DMS153 treated with DMSO at 0.1 percent for 48 hours (cell line): Measurements from ENCODE around the gene ZC3H13.

Source experiments
- DNase-seq: peaks from one replicate; lab custom pipeline; 2025; ENCODE audit not compliant: unreplicated experiment; lab: John Stamatoyannopoulos, UW

Gene ZC3H13

DNA sequence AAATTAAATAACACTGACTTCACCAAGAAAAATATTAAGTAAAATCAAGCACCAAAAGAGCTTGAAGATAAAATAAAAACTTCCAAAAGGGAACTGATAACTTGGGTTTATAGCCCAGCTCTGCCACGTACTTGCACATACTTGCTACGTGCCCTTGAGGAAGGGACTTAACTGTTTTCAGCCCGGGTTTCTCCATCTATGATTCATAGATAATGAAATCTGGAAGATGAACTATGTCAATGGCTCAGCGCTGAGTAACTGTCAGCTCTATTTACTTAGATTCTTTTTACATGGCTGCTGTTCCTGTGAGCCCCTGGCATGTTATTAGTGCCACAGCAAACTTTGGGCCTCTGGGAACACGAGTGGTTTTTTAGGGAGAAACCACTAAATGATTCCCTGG is 9.6 kb upstream of the ZC3H13 start:
- DNase-seq: no peak

DNA sequence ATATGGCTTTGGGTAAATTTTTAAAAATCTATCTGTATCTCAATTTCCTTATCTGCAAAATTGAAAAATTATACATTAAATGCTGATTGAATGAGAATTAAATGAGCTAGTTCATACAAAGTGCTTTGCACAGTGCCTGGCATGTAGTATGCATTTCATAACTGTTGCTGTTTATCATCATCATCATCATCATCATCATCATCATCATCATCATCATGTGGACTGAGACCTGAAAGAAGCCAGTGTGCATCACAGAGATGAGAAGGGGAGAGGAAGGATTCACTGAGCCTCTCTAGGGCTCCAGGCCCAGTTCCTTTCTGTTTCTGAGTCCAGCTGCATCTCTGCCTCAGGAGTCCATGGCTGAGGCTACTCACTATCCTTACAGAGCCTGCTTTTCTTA is 6.9 kb upstream of the ZC3H13 start:
- no peak for DNase-seq

DNA sequence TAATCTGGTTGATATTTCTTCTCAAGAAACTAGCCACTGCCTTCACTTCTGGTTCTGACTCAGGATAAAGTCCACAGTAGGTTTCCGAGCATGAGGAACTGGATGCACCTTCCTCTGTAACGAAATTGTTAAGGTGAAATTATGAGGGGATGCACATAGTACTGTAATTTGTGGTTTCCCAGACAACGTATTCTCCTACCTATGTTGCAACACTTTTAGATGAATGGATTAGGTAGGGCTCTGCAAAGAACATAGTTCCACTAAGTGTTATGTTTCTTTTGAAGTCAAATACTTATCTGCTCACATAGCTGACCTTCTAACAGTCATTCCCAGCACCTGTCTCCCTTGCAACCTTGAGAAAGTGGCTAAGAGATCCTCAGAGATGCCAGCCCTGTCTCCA is 5.7 kb upstream of the ZC3H13 start:
- no peak for DNase-seq

DNA sequence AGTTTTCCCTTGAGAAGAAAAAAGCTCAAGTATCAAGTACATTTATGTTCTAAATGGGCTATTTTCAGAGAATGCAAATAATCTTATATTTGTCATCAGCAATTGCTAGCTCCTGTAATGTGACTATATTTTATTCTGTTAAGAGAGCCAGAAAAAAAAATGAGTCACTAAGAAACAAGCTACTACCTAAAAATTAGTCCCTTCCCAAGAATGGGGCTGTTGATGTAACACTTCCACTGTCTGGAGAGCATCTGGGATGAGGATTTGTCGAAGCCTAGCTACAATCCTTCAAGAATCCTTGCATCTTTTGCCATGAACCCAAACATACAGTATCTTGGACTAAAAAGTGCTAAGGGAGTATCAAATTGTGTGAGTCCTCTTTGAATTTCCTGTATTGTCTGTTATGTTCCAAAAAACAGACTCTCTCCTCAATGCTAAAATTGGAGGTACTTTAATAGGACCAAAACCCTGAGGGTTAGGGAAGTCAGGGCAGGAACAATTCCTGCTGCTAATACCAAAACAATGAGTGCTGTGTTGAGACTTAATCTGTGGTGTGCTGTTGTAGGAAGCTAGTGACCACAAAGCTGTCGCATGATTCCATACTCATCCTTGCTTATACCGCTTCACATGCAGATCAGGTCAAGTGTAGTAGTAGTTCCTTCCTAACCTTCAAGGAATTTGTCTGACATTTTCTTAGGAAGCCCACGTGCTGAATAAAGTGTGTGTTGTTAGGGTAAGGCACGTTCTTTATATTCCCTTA is 4.9 kb upstream of the ZC3H13 start:
- no peak for DNase-seq

DNA sequence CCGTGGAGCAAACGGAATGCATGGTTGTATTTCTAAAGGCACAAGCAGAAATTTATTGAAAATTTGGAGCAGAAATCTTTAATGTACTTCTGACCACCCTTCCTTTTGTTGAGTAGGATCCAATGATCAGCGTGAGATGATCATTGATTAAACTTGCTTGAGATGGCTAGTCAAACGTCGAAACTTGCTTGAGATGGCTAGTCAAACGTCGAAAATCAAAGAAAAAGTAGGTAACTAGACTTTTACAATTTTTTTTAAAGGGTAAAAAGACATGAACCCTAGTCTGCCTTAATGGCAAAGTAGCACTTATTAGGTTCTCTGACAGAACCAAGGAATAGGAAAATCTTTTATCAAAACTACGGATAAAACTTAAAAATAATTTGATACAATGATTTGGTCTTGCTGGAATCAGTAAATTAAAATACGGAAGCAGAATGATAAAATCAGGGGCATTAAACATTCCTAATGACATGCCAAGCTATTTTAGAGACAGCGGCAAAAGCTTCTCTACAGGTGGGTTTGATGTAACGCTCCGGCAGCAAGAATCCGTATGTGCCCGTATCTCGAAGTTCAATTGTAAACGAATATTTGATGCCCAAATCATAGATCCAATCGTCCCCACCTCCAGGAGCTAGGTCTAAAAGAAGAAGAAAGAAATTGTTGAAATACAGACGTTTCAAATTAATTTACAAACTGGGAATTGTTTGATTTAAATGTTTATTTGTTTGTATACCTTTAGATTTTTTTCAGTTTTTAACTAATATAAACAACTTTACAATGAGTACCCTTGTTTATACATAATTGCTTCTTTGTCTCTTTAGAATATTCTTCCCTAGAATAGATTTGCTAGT is 841 bp upstream of the ZC3H13 start:
- no peak for DNase-seq

DNA sequence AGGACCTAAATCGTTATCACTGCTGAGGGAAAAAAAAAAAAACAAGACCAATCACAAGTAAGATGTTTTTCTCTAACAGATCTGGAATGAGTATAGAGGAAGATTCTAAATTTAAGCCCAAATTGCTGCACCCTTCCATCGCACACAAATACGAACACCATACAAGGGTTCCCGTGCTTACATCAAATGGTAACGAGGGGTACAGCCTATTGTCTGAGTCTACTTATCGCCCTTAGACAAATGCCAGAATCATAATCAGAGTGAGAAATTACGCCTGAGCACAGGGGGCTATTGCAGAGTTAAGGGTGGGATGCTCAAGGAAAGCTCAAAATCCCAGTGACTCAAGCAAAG is 603 bp downstream of the ZC3H13 start:
- no peak for DNase-seq

DNA sequence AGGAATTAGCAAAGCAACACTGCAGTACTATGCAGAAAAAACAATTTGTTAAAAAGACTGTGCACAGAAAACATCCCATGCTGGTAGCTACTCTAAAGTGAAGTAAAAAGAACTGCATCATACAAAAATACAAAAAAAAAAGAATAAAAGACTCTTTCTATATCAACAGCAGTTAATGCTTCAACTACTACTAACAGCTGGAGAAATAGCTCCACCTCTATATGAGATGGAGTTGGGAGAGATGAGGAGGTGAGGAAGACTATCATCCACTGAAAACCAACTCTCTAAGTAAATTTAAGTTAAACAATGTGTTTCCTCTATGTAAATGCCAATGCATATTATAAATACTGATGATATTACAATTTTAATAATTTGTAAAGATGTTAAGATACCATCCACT is 1.8 kb downstream of the ZC3H13 start:
- DNase-seq: no peak

DNA sequence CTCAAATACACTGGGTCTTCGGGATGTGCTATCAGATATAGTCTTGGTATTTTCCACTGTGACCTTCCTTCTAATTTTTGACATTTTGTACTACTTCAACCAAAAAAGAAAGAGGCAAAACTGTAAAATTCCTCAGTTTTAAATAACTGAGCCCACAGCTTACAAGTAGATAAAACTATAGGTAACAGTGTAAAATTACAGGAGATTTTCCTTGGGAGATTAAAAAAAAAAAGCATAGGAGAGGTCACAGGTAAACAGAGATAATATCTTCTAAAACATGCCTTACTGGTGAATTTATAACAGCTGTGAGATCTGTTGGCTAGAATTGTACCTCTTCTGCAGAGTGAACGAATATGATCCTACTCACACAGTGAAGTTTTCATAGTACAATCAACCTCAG is 7.1 kb downstream of the ZC3H13 start:
- DNase-seq: no peak

DNA sequence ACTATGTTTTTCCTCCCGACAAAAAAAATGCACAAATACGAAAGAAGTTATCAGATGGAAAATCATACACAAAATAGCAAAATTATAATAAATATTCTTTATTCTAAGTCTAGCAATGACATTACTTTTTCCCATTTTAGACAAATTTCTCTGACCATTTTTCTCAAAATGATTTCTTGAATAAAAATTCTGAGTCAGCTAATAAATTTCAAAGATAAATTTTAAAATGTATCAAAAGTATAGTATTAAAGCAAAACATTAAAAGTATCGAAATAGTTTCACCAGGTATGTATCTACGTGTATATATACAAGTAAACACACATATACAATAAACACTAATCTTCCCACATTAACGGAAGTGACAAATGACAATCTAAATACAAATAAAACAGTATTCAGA is 8.9 kb downstream of the ZC3H13 start:
- DNase-seq: no peak

DNA sequence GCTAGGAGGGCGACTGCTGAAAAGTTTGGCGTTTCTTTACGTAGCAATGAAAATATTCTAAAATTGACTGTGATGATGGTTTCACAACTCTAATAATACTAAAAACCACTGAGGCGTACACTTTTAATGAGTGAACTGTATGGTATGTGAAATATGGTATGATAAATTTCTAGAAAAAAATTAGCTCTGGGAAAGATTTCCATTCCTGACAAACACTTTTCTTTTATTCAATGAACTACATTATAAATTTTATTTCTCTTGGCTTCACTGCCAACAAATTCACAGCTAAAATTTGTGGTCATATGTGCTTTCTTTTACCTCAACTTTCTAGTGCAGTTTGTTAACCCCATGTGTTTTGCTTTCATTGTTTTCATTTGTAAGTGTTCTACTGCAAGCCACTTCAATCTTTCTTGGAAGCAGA is 11.1 kb downstream of the ZC3H13 start:
- no peak for DNase-seq

DNA sequence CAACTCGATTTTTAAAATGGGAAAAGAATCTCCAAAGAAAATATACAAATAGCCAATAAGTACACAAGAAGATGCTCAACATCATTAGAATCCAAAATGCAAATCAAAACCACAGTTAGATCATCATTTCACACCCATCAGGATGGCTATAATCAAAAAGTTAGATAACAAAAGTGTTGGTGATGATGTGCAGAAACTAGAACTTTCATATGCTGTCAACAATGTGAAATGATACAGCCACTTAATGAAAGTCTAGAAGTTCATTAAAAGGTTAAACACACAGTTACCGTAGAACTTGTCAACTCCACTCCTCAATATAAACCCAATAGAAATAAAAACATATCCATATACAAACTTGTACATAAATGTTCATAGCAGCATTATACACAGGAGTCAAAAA is 11.8 kb downstream of the ZC3H13 start:
- no peak for DNase-seq

DNA sequence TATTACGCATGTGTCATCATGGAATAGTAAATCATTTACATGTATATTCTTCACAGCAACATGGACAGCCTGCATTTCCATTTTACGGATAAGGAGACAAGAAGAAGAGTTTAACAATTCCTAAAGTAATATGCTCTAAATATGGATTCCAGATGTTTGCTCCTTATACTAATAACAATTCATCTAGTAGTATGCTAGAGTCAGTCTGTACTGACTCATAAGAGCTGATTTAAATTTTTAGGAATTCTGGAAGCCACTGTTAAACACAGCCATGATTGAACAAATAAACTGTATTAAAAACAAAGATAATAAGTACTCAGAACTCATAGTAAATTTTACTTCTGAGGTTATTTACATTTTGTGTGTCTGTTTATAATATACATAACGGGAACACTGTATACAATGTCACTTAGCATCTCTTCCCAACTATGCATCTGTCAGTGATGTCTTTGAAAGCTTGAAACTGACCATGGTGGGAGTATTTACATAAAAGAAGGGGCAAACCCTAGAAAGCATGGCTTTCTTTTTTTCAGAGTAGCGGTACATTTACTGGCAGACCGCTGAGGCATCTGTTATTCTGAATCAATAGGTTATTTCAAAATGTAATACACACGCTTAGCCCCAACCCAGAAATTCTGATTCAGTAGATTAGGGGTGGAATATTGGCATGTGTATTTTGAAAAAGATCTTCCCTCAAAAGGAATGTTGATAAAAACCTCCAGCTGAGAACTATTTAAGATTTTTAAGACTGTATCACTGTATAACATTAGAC is 12.9 kb downstream of the ZC3H13 start:
- no peak for DNase-seq

DNA sequence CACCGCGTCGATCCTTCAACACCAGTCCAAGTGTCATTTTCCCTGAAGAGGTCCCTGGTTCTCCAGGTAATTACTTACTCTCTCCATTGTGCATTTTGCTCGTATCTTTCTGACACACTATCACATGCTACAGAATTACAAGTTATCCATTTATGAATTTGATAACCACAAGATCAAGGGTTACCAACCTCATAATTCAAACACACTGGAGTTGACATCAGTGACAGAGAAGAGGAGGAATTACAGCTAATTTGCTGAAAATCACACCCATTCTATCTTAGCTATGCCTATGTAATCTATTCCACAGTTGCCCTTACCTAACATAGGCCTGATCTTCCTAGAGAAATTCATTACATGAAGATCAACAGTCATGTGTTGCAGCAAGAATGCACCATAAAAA is 14.2 kb downstream of the ZC3H13 start:
- DNase-seq: no peak

DNA sequence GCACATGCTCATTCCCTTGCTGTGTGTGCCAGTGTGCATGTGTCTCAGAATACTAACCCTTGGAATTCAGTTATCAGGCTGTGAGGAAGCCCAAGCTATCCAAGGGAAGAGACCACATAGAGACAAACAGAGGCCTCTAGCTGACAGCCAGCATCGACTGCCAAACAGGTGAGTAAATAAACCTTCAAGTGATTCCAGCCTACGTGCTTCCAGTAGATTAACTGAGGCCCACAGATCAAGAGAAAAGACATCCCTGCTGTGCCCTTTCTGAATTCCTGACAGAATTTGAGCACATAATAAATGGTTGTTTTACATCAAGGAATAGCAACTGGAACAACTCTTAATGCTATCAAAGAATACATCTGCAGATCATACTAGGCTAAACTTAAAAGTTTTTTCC is 17.5 kb downstream of the ZC3H13 start:
- peak; percentile 6 for DNase-seq

DNA sequence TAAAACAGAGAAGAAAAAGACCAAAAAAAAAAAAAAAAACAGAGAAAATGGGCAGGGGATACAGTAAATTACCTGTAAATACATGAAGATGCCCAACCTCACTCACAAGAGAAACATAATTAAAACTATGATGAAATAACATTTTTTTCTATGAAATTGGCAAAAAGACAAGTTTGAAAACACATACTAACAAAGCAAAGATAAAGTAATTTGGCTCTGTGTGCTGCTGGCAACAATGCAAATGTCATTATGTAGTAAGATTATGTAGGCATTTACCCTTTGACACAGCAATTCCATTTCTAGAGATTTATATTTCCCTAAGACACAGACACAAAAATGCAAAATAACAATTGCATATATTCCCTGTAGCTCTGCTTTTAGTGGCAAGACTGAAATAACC is 20.2 kb downstream of the ZC3H13 start:
- DNase-seq: no peak

DNA sequence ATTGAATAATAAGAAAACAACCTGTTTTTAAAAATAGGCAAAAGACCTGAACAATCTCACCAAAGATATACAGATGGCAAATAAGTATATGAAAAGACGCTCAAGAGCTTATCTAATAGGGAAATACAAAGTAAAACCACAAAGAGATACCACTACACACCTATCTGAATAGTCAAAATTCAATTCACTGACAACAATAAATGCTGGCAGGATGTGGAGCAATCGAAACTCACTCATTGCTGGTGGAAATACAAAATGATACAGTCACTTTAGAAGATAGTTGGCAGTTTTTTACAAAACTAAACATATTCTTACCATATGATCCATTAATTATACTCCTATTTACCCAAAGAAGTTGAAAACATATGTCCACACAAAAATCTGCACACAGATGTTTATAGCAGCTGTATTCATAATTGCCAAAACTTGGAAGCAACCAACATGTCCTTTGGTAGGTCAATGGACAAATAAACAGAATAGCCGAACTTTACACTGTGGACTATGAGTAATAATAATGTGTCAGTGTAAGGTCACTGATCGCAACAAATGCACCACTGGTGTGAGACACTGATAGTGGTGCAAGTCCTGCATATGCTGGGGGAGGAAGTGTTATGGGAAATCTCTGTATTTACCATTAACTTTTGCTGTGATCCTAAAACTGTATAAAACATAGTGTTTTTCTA is 20.8 kb downstream of the ZC3H13 start:
- DNase-seq: no peak

DNA sequence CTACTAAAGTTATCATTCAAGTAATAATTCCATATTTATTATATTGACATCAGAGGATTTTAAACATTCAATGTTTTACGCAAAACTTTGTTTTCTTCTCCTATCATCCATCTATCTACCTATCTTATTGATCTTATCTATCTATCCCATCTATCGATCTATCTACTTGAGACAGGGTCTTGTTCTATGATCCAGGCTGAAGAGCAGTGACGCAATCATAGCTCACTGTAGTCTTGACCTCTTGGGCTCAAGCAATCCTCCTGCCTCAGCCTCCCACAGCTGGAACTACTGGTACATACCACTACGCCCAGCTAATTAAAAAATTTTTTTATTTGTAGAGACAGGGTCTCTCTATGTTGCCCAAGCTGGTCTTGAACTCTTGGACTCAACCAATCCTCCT is 27.4 kb downstream of the ZC3H13 start:
- no peak for DNase-seq

DNA sequence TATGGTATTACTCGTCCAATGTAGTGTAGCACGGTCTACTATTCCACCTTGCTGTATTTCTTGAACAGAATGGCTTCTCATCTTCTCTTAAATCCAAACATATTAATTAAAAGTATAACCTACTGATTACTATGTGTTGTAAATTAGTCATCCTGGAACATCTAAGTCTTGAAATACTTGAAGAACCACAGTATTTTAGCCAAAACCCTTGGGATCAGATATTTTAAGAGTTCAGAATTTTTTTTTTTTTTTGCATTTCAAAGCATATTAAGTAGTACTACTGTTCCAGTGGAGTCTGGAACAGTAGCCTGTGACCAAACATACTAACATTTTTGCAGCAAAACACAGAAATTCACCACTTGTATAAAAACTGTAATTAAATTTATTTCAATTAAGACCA is 30.1 kb downstream of the ZC3H13 start:
- DNase-seq: no peak

DNA sequence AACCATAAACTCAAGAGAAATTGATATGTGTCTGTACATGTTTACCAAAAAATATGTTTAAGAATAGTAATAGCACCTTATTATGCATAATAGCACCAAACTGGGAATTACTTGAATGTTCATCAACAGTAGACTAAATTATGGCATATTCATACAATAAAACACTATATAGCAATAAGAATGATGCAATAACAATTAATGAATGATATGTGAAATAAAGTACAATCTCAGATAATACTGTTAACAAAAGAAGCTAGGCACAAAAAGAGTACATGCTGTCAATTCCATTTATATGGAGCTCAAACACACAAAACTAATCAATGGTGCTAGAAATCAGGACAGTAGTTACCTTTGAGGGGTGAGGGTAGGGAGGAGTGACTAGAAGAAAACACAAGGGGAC is 36.3 kb downstream of the ZC3H13 start:
- DNase-seq: no peak

DNA sequence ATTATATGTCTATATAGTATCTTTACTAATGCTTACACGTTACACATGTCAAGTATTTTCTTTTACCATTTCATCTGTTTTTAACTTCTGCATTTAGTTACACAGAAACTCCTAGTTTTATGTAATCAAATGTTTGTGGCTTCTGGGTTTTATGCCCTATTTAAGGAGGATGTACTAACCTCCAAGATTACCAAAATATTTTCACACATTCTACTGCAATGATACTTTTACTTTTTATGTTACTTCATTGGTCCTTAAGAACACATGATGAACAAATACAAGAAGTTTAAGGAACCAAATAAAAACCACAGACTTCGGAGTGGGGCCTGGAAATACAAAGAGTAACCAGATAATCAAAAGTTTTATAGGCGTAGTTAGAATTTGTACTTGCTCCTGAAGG is 37.2 kb downstream of the ZC3H13 start:
- DNase-seq: no peak

DNA sequence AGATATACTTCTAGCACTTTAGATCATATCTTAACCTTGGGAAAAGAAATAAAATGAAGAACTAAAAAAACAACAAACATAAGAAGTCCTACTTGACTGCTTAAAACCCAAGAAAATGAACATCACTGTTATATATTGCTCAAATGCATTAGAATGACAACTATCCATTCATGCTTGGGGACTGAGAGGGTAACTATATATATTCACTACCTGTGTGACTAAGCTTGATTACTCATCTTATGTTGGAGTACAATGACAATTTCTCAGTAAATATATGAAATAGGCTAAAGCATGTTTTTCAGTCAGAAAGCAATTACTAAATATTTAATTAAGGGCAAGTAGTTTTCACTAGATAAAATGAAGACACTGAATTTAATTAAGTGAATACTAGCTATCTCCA is 40.1 kb downstream of the ZC3H13 start:
- no peak for DNase-seq
